ENCODE results near the gene KIZ. TPM values are rescaled to one million over a fixed set of nuclear protein-coding genes. Genes with fewer than 3 reads are reported as not detected.
"Not testable (repeated sequence)": the region's sequence is repeated elsewhere in the genome, so short reads cannot be mapped to it uniquely, and the experiment has no call there.

The KIZ gene
- total and polyA plus RNA-seq, 2 experiments from 2014 or later, result 13.5 to 15.4 TPM

- H3K79me2 ChIP-seq, result no peaks in the 10 kb centered on the region
- H3K4me1 ChIP-seq (ENCODE audit: insufficient read depth), result no peaks in the 10 kb centered on the region
- 89% methylated on average over 3 of the region's 3 CpGs for WGBS (ENCODE audit: low lambda C conversion rate, missing lambda C conversion rate)
- H3K27ac ChIP-seq, result no peak overlapping the region
- H3K27me3 ChIP-seq, result no peaks in the 10 kb centered on the region
- no peak overlapping the region for H3K4me3 ChIP-seq
- H3K9me3 ChIP-seq (ENCODE audit: low read depth), result no peaks in the 10 kb centered on the region
- no peak for TF ChIP-seq EZH2 (IDR thresholded peaks at IDR 0.05; ENCODE audit: borderline replicate concordance)
- TF ChIP-seq, protein P1, sequence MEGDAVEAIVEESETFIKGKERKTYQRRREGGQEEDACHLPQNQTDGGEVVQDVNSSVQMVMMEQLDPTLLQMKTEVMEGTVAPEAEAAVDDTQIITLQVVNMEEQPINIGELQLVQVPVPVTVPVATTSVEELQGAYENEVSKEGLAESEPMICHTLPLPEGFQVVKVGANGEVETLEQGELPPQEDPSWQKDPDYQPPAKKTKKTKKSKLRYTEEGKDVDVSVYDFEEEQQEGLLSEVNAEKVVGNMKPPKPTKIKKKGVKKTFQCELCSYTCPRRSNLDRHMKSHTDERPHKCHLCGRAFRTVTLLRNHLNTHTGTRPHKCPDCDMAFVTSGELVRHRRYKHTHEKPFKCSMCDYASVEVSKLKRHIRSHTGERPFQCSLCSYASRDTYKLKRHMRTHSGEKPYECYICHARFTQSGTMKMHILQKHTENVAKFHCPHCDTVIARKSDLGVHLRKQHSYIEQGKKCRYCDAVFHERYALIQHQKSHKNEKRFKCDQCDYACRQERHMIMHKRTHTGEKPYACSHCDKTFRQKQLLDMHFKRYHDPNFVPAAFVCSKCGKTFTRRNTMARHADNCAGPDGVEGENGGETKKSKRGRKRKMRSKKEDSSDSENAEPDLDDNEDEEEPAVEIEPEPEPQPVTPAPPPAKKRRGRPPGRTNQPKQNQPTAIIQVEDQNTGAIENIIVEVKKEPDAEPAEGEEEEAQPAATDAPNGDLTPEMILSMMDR (IDR thresholded peaks at IDR 0.05; ENCODE audit: poor library complexity), result no peak
- TF ChIP-seq EZH2phosphoT487 (IDR thresholded peaks at IDR 0.05; ENCODE audit: low read depth, severe bottlenecking, unreplicated experiment), result no peak
- no peak overlapping the region for H3K4me2 ChIP-seq
- DNase-seq (ENCODE audit: low spot score), result no peak
- H4K20me1 ChIP-seq (ENCODE audit: insufficient read depth, poor library complexity, severe bottlenecking), result no peaks in the 10 kb centered on the region
- no peak overlapping the region for H2AFZ ChIP-seq
- H3K9me2 ChIP-seq (replicated peaks; ENCODE audit: insufficient read depth), result no peaks in the 10 kb centered on the region
- no peaks in the 10 kb centered on the region for H3K36me3 ChIP-seq (replicated peaks; ENCODE audit: insufficient read depth, low read depth)
Observed at GRCh38 chr20:21162631-21163030, 36.7 kb downstream of the KIZ start.

DNA sequence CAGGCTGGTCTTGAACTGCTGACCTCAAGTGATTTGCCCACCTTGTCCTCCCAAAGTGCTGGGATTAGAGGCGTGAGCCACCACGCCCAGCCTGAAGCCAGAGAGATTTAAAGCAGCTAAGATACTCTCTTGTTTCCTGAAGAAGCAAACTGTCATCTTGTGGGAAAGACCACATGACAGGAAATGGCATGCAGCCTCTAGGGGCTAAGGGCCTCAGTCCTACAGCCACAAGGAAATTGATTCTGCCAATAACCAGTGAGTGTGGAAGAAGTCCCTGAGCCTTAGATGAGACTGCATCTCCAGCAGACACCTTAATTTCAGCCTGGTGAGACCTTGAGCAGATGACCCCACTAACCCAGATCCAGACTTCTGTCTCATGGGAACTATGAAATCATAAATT lies 40.9 kb downstream of the KIZ start:
- no peaks in the 10 kb centered on the region for H4K20me1 ChIP-seq (ENCODE audit: insufficient read depth, poor library complexity, severe bottlenecking)
- H3K79me2 ChIP-seq, result no peaks in the 10 kb centered on the region
- TF ChIP-seq, protein P1 (IDR thresholded peaks at IDR 0.05; ENCODE audit: poor library complexity), result no peak
- no peak for TF ChIP-seq EZH2phosphoT487 (IDR thresholded peaks at IDR 0.05; ENCODE audit: low read depth, severe bottlenecking, unreplicated experiment)
- TF ChIP-seq EZH2 (IDR thresholded peaks at IDR 0.05; ENCODE audit: borderline replicate concordance), result no peak
- H2AFZ ChIP-seq, result no peak overlapping the region
- H3K4me1 ChIP-seq (ENCODE audit: insufficient read depth), result no peaks in the 10 kb centered on the region
- H3K4me2 ChIP-seq, result no peak overlapping the region
- no peak overlapping the region for H3K4me3 ChIP-seq
- no peak for DNase-seq (ENCODE audit: low spot score)
- no peaks in the 10 kb centered on the region for H3K9me2 ChIP-seq (replicated peaks; ENCODE audit: insufficient read depth)
- no peaks in the 10 kb centered on the region for H3K9me3 ChIP-seq (ENCODE audit: low read depth)
- no peak overlapping the region for H3K27ac ChIP-seq
- 98% methylated on average over 2 of the region's 2 CpGs for WGBS (ENCODE audit: low lambda C conversion rate, missing lambda C conversion rate)
- no peaks in the 10 kb centered on the region for H3K27me3 ChIP-seq
- H3K36me3 ChIP-seq (replicated peaks; ENCODE audit: insufficient read depth, low read depth), result no peaks in the 10 kb centered on the region

DNA sequence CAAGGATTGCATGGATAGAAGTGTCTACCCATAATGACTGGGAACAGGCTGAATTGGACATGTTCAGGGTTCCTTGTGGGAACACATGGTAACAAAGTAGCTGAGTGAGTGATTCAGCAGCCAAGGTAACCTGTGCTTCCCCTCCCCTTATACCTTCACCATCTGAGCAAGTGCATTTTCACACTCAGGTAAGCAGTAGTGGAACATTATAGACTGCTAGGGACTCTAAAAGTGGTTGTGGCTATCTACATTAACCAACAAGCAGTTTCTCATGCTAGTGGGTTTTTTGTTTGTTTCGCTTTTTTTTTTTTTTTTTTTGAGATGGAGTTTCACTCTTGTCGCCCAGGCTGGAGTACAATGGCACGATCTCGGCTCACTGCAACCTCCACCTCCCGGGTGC lies 41.4 kb downstream of the KIZ start:
- Histone ChIP-seq H3K9me3 (ENCODE audit: low read depth) (no peaks in the 10 kb centered on the region), H3K9me2 (replicated peaks; ENCODE audit: insufficient read depth) (no peaks in the 10 kb centered on the region), H3K36me3 (replicated peaks; ENCODE audit: insufficient read depth, low read depth) (no peaks in the 10 kb centered on the region), H3K4me3 (no peak overlapping the region), H3K79me2 (no peaks in the 10 kb centered on the region), H3K27me3 (no peaks in the 10 kb centered on the region), H3K4me2 (no peak overlapping the region), H3K27ac (no peak overlapping the region), H2AFZ (no peak overlapping the region), H4K20me1 (ENCODE audit: insufficient read depth, poor library complexity, severe bottlenecking) (no peaks in the 10 kb centered on the region), H3K4me1 (ENCODE audit: insufficient read depth) (no peaks in the 10 kb centered on the region)
- DNase-seq (ENCODE audit: low spot score), result no peak
- TF ChIP-seq EZH2phosphoT487 (IDR thresholded peaks at IDR 0.05; ENCODE audit: low read depth, severe bottlenecking, unreplicated experiment), result no peak
- no peak for TF ChIP-seq EZH2 (IDR thresholded peaks at IDR 0.05; ENCODE audit: borderline replicate concordance)
- TF ChIP-seq, protein P1 (IDR thresholded peaks at IDR 0.05; ENCODE audit: poor library complexity), result no peak
- 94% methylated on average over 4 of the region's 5 CpGs for WGBS (ENCODE audit: low lambda C conversion rate, missing lambda C conversion rate)

GRCh38 chr20:21168061-21168460 lies 42.2 kb downstream of the KIZ start:
- 99% methylated on average over 3 of the region's 3 CpGs for WGBS (ENCODE audit: low lambda C conversion rate, missing lambda C conversion rate)
- not testable (repeated sequence) for H3K79me2 ChIP-seq; H2AFZ ChIP-seq; H3K27ac ChIP-seq; H3K9me3 ChIP-seq (ENCODE audit: low read depth); H3K9me2 ChIP-seq (replicated peaks; ENCODE audit: insufficient read depth); H3K4me2 ChIP-seq; H3K4me1 ChIP-seq (ENCODE audit: insufficient read depth); H3K27me3 ChIP-seq; H3K4me3 ChIP-seq; H4K20me1 ChIP-seq (ENCODE audit: insufficient read depth, poor library complexity, severe bottlenecking); DNase-seq (ENCODE audit: low spot score); H3K36me3 ChIP-seq (replicated peaks; ENCODE audit: insufficient read depth, low read depth)
